ENCODE results near the gene PPP1R7. TPM values are rescaled to one million over a fixed set of nuclear protein-coding genes. Genes with fewer than 3 reads are reported as not detected.

Gene PPP1R7
- total RNA-seq, 1 experiment from 2014 or later, result 65.4 TPM

DNA sequence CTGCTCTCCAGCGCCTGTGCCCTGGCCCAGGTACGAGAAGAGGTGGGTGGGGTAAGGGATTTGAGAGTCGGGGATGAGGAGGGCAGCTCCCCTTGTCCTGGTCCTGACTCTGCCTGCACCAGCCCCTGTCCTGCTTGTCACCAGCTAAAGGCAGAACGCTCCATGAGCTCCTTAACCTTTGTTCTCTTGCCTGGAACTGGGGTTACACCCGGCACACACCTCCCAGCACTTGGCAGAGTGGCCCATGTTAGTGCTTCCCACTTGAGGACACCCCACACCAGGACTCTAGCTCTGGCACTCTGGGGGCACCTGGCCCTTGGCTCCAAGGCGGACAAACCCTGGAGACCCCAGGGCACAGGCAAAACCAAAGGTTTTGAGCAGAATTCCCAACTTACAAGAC lies 57.4 kb downstream of the PPP1R7 start:
- no peak for DNase-seq
- no peaks in the 10 kb centered on the region for H3K9me3 Mint-ChIP-seq (ENCODE audit: low read depth, unreplicated experiment)
- CTCF ChIA-PET, result no interaction called here
- H3K4me1 Mint-ChIP-seq (ENCODE audit: low read depth, unreplicated experiment), result no peaks in the 10 kb centered on the region
- intact Hi-C loops (cut with micrococcal nuclease; ENCODE audit: unreplicated experiment), result no loop called here
- no peaks in the 10 kb centered on the region for H3K36me3 Mint-ChIP-seq (ENCODE audit: insufficient read depth, unreplicated experiment)
- TF ChIP-seq, protein P1, sequence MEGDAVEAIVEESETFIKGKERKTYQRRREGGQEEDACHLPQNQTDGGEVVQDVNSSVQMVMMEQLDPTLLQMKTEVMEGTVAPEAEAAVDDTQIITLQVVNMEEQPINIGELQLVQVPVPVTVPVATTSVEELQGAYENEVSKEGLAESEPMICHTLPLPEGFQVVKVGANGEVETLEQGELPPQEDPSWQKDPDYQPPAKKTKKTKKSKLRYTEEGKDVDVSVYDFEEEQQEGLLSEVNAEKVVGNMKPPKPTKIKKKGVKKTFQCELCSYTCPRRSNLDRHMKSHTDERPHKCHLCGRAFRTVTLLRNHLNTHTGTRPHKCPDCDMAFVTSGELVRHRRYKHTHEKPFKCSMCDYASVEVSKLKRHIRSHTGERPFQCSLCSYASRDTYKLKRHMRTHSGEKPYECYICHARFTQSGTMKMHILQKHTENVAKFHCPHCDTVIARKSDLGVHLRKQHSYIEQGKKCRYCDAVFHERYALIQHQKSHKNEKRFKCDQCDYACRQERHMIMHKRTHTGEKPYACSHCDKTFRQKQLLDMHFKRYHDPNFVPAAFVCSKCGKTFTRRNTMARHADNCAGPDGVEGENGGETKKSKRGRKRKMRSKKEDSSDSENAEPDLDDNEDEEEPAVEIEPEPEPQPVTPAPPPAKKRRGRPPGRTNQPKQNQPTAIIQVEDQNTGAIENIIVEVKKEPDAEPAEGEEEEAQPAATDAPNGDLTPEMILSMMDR (IDR thresholded peaks at IDR 0.05; ENCODE audit: unreplicated experiment), result no peak
- no TSS peak for BruUV-seq (replicated peaks)
- H3K27ac Mint-ChIP-seq (ENCODE audit: unreplicated experiment), result no peak overlapping the region
- no peak overlapping the region for H3K4me3 Mint-ChIP-seq (ENCODE audit: low read depth, unreplicated experiment)
- peaks cover 50% of the 10 kb centered on the region for H3K27me3 Mint-ChIP-seq (ENCODE audit: unreplicated experiment)

DNA sequence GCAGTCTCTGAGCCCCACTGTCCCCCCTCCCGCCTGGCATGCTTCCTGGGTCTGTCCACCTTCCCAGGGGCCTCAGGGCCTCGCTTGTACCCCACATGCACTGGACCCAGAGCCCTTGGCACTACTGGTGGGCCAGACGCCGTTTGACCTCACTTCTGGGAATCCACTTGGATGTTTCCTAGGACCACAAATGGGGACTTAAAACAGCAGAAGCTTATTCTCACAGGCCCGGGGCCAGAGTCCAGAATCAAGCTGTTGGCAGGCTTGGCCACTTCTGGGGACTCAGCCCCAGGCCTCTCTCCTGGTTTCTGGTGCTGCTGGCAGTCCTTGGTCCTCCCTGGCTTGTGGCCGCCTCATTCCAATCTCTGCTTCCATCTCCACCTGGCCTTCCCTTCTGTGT lies 57.8 kb downstream of the PPP1R7 start:
- no peak for DNase-seq
- Mint-ChIP-seq H3K27me3 (ENCODE audit: unreplicated experiment) (peaks cover 55% of the 10 kb centered on the region), H3K4me3 (ENCODE audit: low read depth, unreplicated experiment) (no peak overlapping the region), H3K9me3 (ENCODE audit: low read depth, unreplicated experiment) (no peaks in the 10 kb centered on the region), H3K27ac (ENCODE audit: unreplicated experiment) (no peak overlapping the region), H3K4me1 (ENCODE audit: low read depth, unreplicated experiment) (no peaks in the 10 kb centered on the region), H3K36me3 (ENCODE audit: insufficient read depth, unreplicated experiment) (peaks cover 3% of the 10 kb centered on the region)
- intact Hi-C loops (cut with micrococcal nuclease; ENCODE audit: unreplicated experiment), result no loop called here
- BruUV-seq (replicated peaks), result no TSS peak
- TF ChIP-seq, protein P1 (IDR thresholded peaks at IDR 0.05; ENCODE audit: unreplicated experiment), result no peak
- CTCF ChIA-PET, result no interaction called here

DNA sequence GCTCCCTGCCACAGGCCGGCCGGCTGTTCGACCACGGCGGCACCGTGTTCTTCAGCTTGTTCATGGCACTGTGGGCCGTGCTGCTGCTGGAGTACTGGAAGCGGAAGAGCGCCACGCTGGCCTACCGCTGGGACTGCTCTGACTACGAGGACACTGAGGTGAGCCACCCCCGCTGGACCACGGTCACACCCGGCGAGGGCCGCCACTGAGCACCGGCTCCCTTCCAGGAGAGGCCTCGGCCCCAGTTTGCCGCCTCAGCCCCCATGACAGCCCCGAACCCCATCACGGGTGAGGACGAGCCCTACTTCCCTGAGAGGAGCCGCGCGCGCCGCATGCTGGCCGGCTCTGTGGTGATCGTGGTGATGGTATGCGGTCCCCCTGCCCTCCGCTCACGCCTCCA lies 59.0 kb downstream of the PPP1R7 start:
- H3K27ac Mint-ChIP-seq (ENCODE audit: unreplicated experiment), result no peak overlapping the region

DNA sequence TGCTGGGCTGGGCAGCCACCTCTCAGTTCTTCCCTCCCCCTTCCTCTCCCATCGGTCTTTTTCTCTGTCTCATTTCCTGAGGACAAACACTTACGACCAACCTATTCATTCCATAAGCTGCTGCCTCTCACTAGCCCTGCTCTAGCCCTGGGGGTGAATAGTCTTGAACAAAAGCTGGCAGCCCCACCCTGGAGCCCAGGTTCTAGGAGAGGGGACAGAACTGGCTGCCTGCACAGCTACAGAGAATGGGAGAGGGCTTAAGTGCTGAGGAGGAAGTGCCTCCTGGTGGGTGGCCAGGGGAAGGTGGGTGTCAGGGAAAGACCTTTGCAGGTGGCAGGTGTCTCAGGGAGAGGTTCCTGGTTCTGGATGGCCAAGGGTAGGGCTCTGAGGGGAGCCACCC lies 61.0 kb downstream of the PPP1R7 start:
- Mint-ChIP-seq H3K36me3 (ENCODE audit: insufficient read depth, unreplicated experiment) (peaks cover 5% of the 10 kb centered on the region), H3K9me3 (ENCODE audit: low read depth, unreplicated experiment) (no peaks in the 10 kb centered on the region), H3K4me3 (ENCODE audit: low read depth, unreplicated experiment) (no peak overlapping the region), H3K27ac (ENCODE audit: unreplicated experiment) (no peak overlapping the region), H3K4me1 (ENCODE audit: low read depth, unreplicated experiment) (no peaks in the 10 kb centered on the region), H3K27me3 (ENCODE audit: unreplicated experiment) (peaks cover 87% of the 10 kb centered on the region)
- CTCF ChIA-PET, result no interaction called here
- TF ChIP-seq, protein P1 (IDR thresholded peaks at IDR 0.05; ENCODE audit: unreplicated experiment), result no peak
- no peak for DNase-seq
- intact Hi-C loops (cut with micrococcal nuclease; ENCODE audit: unreplicated experiment), result no loop called here
- BruUV-seq (replicated peaks), result no TSS peak

More for the DNA sequence above, 59.0 kb downstream of the PPP1R7 start:
- no peak overlapping the region for H3K4me3 Mint-ChIP-seq (ENCODE audit: low read depth, unreplicated experiment)
- no peaks in the 10 kb centered on the region for H3K9me3 Mint-ChIP-seq (ENCODE audit: low read depth, unreplicated experiment)
- peaks cover 4% of the 10 kb centered on the region for H3K36me3 Mint-ChIP-seq (ENCODE audit: insufficient read depth, unreplicated experiment)
- no TSS peak for BruUV-seq (replicated peaks)
- DNase-seq, result no peak
- H3K4me1 Mint-ChIP-seq (ENCODE audit: low read depth, unreplicated experiment), result no peaks in the 10 kb centered on the region
- intact Hi-C loops (cut with micrococcal nuclease; ENCODE audit: unreplicated experiment), result no loop called here
- TF ChIP-seq, protein P1 (IDR thresholded peaks at IDR 0.05; ENCODE audit: unreplicated experiment), result no peak
- peaks cover 67% of the 10 kb centered on the region for H3K27me3 Mint-ChIP-seq (ENCODE audit: unreplicated experiment)
- CTCF ChIA-PET, result no interaction called here
